ENCODE data around the gene TFEB.

The TFEB gene

DNA sequence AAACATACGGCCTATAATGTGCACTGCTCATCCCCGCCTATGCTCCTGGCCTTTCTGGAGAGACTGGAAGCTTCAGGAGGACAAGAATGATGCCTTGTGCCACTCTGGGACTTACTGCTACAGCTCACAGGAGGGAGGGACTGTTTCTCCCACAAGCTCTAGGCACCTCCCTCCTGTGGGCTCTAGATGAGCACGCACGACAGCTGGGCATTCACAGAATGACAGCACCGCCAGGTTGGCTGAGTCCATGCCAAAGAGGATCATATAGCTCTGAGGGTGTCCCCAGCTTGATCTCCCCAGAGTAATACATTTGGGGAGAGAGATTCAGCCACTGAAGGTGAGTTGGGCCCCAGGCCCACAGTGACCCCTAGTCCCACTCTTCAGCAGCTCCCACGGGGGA, 21.9 kb upstream of the TFEB start:
- H4K20me1 ChIP-seq (ENCODE audit: control insufficient read depth, insufficient read depth, low read depth, low read length): no peaks in the 10 kb centered on the region
- no peak overlapping the region for H3K4me3 ChIP-seq (ENCODE audit: low read length)
- H3K9me3 ChIP-seq (ENCODE audit: control insufficient read depth, insufficient read depth, low read length): no peaks in the 10 kb centered on the region
- TF ChIP-seq CTCF (IDR thresholded peaks at IDR 0.05; ENCODE audit: low read depth, low read length, poor library complexity, severe bottlenecking) (no peak), EZH2phosphoT487 (IDR thresholded peaks at IDR 0.05; ENCODE audit: borderline replicate concordance, low read length) (no peak)
- H3K79me2 ChIP-seq (ENCODE audit: control insufficient read depth, low read length): no peaks in the 10 kb centered on the region
- no peaks in the 10 kb centered on the region for H3K4me1 ChIP-seq (ENCODE audit: control insufficient read depth, low read length)
- no peaks in the 10 kb centered on the region for H3F3A ChIP-seq (ENCODE audit: control insufficient read depth, insufficient read depth)
- H3K9me2 ChIP-seq (replicated peaks; ENCODE audit: control insufficient read depth, low read length): no peaks in the 10 kb centered on the region
- H3K27me3 ChIP-seq (ENCODE audit: control insufficient read depth, low read length): peaks cover 20% of the 10 kb centered on the region
- H3K36me3 ChIP-seq (ENCODE audit: control insufficient read depth, low read length): no peaks in the 10 kb centered on the region
- H3K27ac ChIP-seq (ENCODE audit: low read depth, low read length): no peak overlapping the region
- no peak overlapping the region for H3K4me2 ChIP-seq (ENCODE audit: low read length)

DNA sequence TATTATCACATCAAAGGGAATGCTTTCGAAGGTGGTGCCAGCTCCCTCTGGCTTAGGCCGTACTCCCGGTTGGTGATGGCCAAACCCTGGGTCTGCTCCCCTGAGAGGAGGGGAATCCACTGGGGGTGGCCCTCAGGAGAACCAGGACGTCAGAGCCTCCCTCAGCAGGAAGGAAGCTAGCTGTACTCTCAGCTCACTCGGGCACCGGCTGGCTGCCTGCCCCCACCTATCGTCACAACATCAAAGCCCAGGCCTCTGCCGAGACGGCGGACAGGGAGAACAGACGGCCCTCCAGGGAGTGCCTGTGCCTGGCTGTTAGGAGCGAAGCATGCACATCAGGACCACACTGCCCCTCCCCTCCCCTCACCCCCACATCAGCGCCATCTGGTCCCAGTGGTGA, 20.9 kb upstream of the TFEB start:
- no peaks in the 10 kb centered on the region for H3F3A ChIP-seq (ENCODE audit: control insufficient read depth, insufficient read depth)
- no peaks in the 10 kb centered on the region for H3K79me2 ChIP-seq (ENCODE audit: control insufficient read depth, low read length)
- H3K27me3 ChIP-seq (ENCODE audit: control insufficient read depth, low read length): peaks cover 20% of the 10 kb centered on the region
- H3K27ac ChIP-seq (ENCODE audit: low read depth, low read length): no peak overlapping the region
- no peak overlapping the region for H3K4me2 ChIP-seq (ENCODE audit: low read length)
- H3K4me3 ChIP-seq (ENCODE audit: low read length): no peak overlapping the region
- no peaks in the 10 kb centered on the region for H3K9me2 ChIP-seq (replicated peaks; ENCODE audit: control insufficient read depth, low read length)
- no peaks in the 10 kb centered on the region for H3K36me3 ChIP-seq (ENCODE audit: control insufficient read depth, low read length)
- H3K4me1 ChIP-seq (ENCODE audit: control insufficient read depth, low read length): no peaks in the 10 kb centered on the region
- TF ChIP-seq CTCF (IDR thresholded peaks at IDR 0.05; ENCODE audit: low read depth, low read length, poor library complexity, severe bottlenecking) (no peak), EZH2phosphoT487 (IDR thresholded peaks at IDR 0.05; ENCODE audit: borderline replicate concordance, low read length) (no peak)
- H3K9me3 ChIP-seq (ENCODE audit: control insufficient read depth, insufficient read depth, low read length): no peaks in the 10 kb centered on the region
- no peaks in the 10 kb centered on the region for H4K20me1 ChIP-seq (ENCODE audit: control insufficient read depth, insufficient read depth, low read depth, low read length)

- H4K20me1 ChIP-seq (ENCODE audit: control insufficient read depth, insufficient read depth, low read depth, low read length): no peaks in the 10 kb centered on the region
- H3K9me3 ChIP-seq (ENCODE audit: control insufficient read depth, insufficient read depth, low read length): no peaks in the 10 kb centered on the region
- H3K27me3 ChIP-seq (ENCODE audit: control insufficient read depth, low read length): peaks cover 20% of the 10 kb centered on the region
- H3K9me2 ChIP-seq (replicated peaks; ENCODE audit: control insufficient read depth, low read length): no peaks in the 10 kb centered on the region
- no peak overlapping the region for H3K27ac ChIP-seq (ENCODE audit: low read depth, low read length)
- no peaks in the 10 kb centered on the region for H3F3A ChIP-seq (ENCODE audit: control insufficient read depth, insufficient read depth)
- no peak overlapping the region for H3K4me2 ChIP-seq (ENCODE audit: low read length)
- H3K4me3 ChIP-seq (ENCODE audit: low read length): no peak overlapping the region
- TF ChIP-seq EZH2phosphoT487 (IDR thresholded peaks at IDR 0.05; ENCODE audit: borderline replicate concordance, low read length) (no peak), CTCF (IDR thresholded peaks at IDR 0.05; ENCODE audit: low read depth, low read length, poor library complexity, severe bottlenecking) (no peak)
- no peaks in the 10 kb centered on the region for H3K79me2 ChIP-seq (ENCODE audit: control insufficient read depth, low read length)
- H3K4me1 ChIP-seq (ENCODE audit: control insufficient read depth, low read length): no peaks in the 10 kb centered on the region
- no peaks in the 10 kb centered on the region for H3K36me3 ChIP-seq (ENCODE audit: control insufficient read depth, low read length)
Observed at GRCh38 chr6:41755895-41756294, 20.5 kb upstream of the TFEB start.

DNA sequence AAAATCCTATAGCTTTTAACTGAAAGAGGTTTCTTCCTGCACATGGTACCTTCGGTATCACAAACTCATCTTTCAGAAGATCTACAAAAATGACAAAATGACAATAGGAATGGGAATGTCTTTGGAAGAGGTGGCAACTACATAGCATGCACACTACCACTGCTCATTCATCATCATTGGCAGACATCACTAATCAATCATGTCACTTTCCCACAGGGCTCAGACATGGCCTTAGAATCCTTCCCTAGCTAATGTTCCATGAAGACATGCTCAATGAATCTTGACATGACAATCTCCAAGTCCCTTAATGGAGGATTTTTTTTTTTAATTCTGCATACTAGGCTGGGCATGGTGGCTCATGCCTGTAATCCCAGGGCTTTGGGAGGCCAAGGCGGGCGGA, 15.0 kb upstream of the TFEB start:
- H3K36me3 ChIP-seq (ENCODE audit: control insufficient read depth, low read length): no peaks in the 10 kb centered on the region

More for the DNA sequence above, 15.0 kb upstream of the TFEB start:
- H3K27ac ChIP-seq (ENCODE audit: low read depth, low read length): no peak overlapping the region
- H3K9me3 ChIP-seq (ENCODE audit: control insufficient read depth, insufficient read depth, low read length): no peaks in the 10 kb centered on the region
- no peaks in the 10 kb centered on the region for H3F3A ChIP-seq (ENCODE audit: control insufficient read depth, insufficient read depth)
- H3K79me2 ChIP-seq (ENCODE audit: control insufficient read depth, low read length): no peaks in the 10 kb centered on the region
- no peaks in the 10 kb centered on the region for H4K20me1 ChIP-seq (ENCODE audit: control insufficient read depth, insufficient read depth, low read depth, low read length)
- TF ChIP-seq EZH2phosphoT487 (IDR thresholded peaks at IDR 0.05; ENCODE audit: borderline replicate concordance, low read length) (no peak), CTCF (IDR thresholded peaks at IDR 0.05; ENCODE audit: low read depth, low read length, poor library complexity, severe bottlenecking) (no peak)
- no peaks in the 10 kb centered on the region for H3K4me1 ChIP-seq (ENCODE audit: control insufficient read depth, low read length)
- no peak overlapping the region for H3K4me3 ChIP-seq (ENCODE audit: low read length)
- H3K4me2 ChIP-seq (ENCODE audit: low read length): no peak overlapping the region
- H3K9me2 ChIP-seq (replicated peaks; ENCODE audit: control insufficient read depth, low read length): no peaks in the 10 kb centered on the region
- peaks cover 15% of the 10 kb centered on the region; the same call in 1 of the 2 replicates for H3K27me3 ChIP-seq (ENCODE audit: control insufficient read depth, low read length)

Measured in DOHH2 (cell line).